GM23248 (cell line): ENCODE data around the gene RAD50.

Experiments used
- EZH2 ChIP-seq: fragments of 200-600 bp; sonication (generic); IDR thresholded peaks from 2 replicates; pipeline ENCODE4 v1.6.1; 2018; ENCODE audit warnings: antibody characterized with exemption, mild to moderate bottlenecking; ENCODE audit not compliant: insufficient read depth, poor library complexity, severe bottlenecking
- EZH2phosphoT487 ChIP-seq: fragments of 200-600 bp; sonication (generic); IDR thresholded peaks from 2 replicates; pipeline ENCODE4 v1.6.1; 2018; ENCODE audit warnings: antibody characterized with exemption, moderate library complexity, mild to moderate bottlenecking, low read depth; ENCODE audit not compliant: insufficient read depth

DNA sequence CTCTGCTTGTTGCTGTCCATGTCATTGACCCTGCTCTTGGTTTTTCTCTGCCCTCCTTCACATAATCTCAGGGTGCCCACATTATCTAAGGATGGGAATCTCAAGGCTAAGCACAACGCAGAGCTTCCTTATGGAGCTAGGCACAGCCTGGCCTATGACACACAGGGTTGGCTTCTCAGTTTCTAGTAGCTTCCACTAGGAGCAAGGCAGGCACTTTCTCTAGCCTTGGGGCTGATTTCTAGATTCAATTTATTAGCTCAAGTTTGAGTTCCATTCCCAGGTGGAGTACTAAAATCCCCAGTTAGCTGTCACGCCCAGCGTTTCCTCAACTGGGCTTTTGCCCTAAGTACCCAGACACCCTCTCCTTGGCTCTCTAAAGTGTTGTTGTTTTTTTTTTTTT is 129.4 kb downstream of the RAD50 start:
- TF ChIP-seq EZH2phosphoT487: no peak
- no peak for TF ChIP-seq EZH2
